Prostate gland (tissue), 2 donors: Measurements from ENCODE around the gene ANKRD63.

Experiments
- CTCF ChIP-seq, 4 experiments: fragments of 200-600 bp in 2 of 4; fragments of 450-650 bp in 2 of 4; sonication (generic) in 2 of 4; IDR thresholded peaks; 1 replicate in 3 of 4; 2 replicates in 1 of 4; pipeline ENCODE4 v1.5.1; 2016 to 2019; ENCODE audit warnings: antibody characterized with exemption in 4 of 4, mild to moderate bottlenecking in 2 of 4, moderate library complexity in 2 of 4
- POLR2A ChIP-seq: fragments of 450-650 bp; IDR thresholded peaks from one replicate; pipeline ENCODE4 v1.6.1; 2016; ENCODE audit warnings: antibody characterized with exemption, mild to moderate bottlenecking
- POLR2AphosphoS5 ChIP-seq: sonication (generic); formaldehyde crosslinking; IDR thresholded peaks from one replicate; pipeline ENCODE4 v1.6.1; 2017; ENCODE audit warnings: antibody characterized with exemption

- TF ChIP-seq CTCF (IDR thresholded peaks at IDR 0.05) (no peak), POLR2A (no peak), POLR2AphosphoS5 (no peak)
Measured at GRCh38 chr15:40306908-40307307, 24.0 kb upstream of the ANKRD63 start.
